OCI-LY1 (cell line): ENCODE data around the gene DNAJA3.

Source experiments
- H2AFZ ChIP-seq: fragments of 200-600 bp; sonication (generic), shearing (Covaris generic); 2 replicates; pipeline ENCODE4 v1.6.0; 2014; ENCODE audit warnings: antibody characterized with exemption, mild to moderate bottlenecking, low read length
- H3F3A ChIP-seq: fragments of 200-600 bp; sonication (generic), shearing (Covaris generic); 2 replicates; pipeline ENCODE4 v1.6.0; 2014; ENCODE audit warnings: mild to moderate bottlenecking, antibody characterized with exemption, low read length, moderate library complexity; ENCODE audit not compliant: insufficient read depth
- H3K27ac ChIP-seq: fragments of 200-600 bp; sonication (generic); 2 replicates; pipeline ENCODE4 v1.5.1; 2014; ENCODE audit warnings: low read length, mixed run types, mild to moderate bottlenecking, low read depth; ENCODE audit not compliant: poor library complexity, severe bottlenecking
- H3K27me3 ChIP-seq: fragments of 200-600 bp; sonication (generic); 2 replicates; pipeline ENCODE4 v1.6.0; 2014; ENCODE audit warnings: antibody characterized with exemption, mild to moderate bottlenecking, low read length, moderate library complexity; ENCODE audit not compliant: insufficient read depth
- H3K36me3 ChIP-seq: fragments of 200-600 bp; sonication (generic); 2 replicates; pipeline ENCODE4 v1.6.1; 2014; ENCODE audit warnings: mild to moderate bottlenecking, antibody characterized with exemption, low read length, moderate library complexity, mixed read lengths; ENCODE audit not compliant: insufficient read depth
- H3K4me1 ChIP-seq: fragments of 200-600 bp; sonication (generic); 2 replicates; pipeline ENCODE4 v1.5.1; 2014; ENCODE audit warnings: mild to moderate bottlenecking, low read length, moderate library complexity; ENCODE audit not compliant: insufficient read depth, severe bottlenecking
- H3K4me2 ChIP-seq: fragments of 200-600 bp; sonication (generic), shearing (Covaris generic); 2 replicates; pipeline ENCODE4 v1.6.1; 2014; ENCODE audit warnings: low read length
- H3K4me3 ChIP-seq: fragments of 200-600 bp; sonication (generic); 2 replicates; pipeline ENCODE4 v1.5.1; 2014; ENCODE audit warnings: low read length, low read depth, mild to moderate bottlenecking, mixed read lengths; ENCODE audit not compliant: poor library complexity, severe bottlenecking
- H3K79me2 ChIP-seq: fragments of 200-600 bp; shearing (Covaris generic); 2 replicates; pipeline ENCODE4 v1.6.1; 2016; ENCODE audit warnings: mixed run types, low read length, mixed read lengths; ENCODE audit not compliant: insufficient read depth
- H3K9ac ChIP-seq: fragments of 200-600 bp; sonication (generic), shearing (Covaris generic); 2 replicates; pipeline ENCODE4 v1.6.1; 2014; ENCODE audit warnings: mild to moderate bottlenecking, low read length, mixed read lengths
- H3K9me2 ChIP-seq: fragments of 200-600 bp; sonication (generic), shearing (Covaris generic); 2 replicates; pipeline ENCODE4 v1.6.1; 2014; ENCODE audit warnings: low read depth, mild to moderate bottlenecking, low read length, mixed read lengths
- H3K9me3 ChIP-seq: fragments of 200-600 bp; shearing (Covaris generic); 2 replicates; pipeline ENCODE4 v1.6.1; 2014; ENCODE audit warnings: low read length, mixed read lengths
- H4K20me1 ChIP-seq: fragments of 200-600 bp; sonication (generic), shearing (Covaris generic); 2 replicates; pipeline ENCODE4 v1.6.0; 2016; ENCODE audit warnings: mild to moderate bottlenecking, low read length; ENCODE audit not compliant: insufficient read depth
- CTCF ChIP-seq: fragments of 200-600 bp; sonication (generic), shearing (Covaris generic); IDR thresholded peaks from 2 replicates; pipeline ENCODE4 v1.5.1; 2017; ENCODE audit warnings: mild to moderate bottlenecking, antibody characterized with exemption, low read length, moderate library complexity, mixed read lengths
- EZH2 ChIP-seq: fragments of 200-600 bp; sonication (generic), shearing (Covaris generic); IDR thresholded peaks from 2 replicates; pipeline ENCODE4 v1.8.0; 2017; ENCODE audit warnings: borderline replicate concordance, mixed run types, mild to moderate bottlenecking, antibody characterized with exemption, low read length, moderate library complexity, mixed read lengths

Gene DNAJA3

DNA sequence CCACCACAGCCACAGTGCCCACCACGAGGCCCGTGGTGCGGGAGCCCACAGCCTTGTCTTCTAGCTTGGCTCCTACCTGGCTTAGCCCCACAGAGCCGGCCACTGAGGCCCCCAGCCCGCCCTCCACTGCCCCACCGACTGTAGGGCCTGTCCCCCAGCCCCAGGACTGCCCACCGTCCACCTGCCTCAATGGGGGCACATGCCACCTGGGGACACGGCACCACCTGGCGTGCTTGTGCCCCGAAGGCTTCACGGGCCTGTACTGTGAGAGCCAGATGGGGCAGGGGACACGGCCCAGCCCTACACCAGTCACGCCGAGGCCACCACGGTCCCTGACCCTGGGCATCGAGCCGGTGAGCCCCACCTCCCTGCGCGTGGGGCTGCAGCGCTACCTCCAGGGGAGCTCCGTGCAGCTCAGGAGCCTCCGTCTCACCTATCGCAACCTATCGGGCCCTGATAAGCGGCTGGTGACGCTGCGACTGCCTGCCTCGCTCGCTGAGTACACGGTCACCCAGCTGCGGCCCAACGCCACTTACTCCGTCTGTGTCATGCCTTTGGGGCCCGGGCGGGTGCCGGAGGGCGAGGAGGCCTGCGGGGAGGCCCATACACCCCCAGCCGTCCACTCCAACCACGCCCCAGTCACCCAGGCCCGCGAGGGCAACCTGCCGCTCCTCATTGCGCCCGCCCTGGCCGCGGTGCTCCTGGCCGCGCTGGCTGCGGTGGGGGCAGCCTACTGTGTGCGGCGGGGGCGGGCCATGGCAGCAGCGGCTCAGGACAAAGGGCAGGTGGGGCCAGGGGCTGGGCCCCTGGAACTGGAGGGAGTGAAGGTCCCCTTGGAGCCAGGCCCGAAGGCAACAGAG is 43.5 kb upstream of the DNAJA3 start:
- Histone ChIP-seq H3K27ac (no peak overlapping the region), H4K20me1 (no peaks in the 10 kb centered on the region), H3K9me3 (no peaks in the 10 kb centered on the region), H3K4me1 (no peaks in the 10 kb centered on the region), H3F3A (no peaks in the 10 kb centered on the region), H3K4me3 (no peak overlapping the region), H2AFZ (no peak overlapping the region), H3K36me3 (peaks cover 26% of the 10 kb centered on the region; the same call in 1 of the 2 replicates), H3K9me2 (no peaks in the 10 kb centered on the region), H3K4me2 (no peak overlapping the region), H3K79me2 (no peaks in the 10 kb centered on the region), H3K27me3 (no peaks in the 10 kb centered on the region), H3K9ac (no peak overlapping the region)
- TF ChIP-seq CTCF (no peak), EZH2 (no peak)

GRCh38 chr16:4382795-4383357 is 42.8 kb upstream of the DNAJA3 start:
- H3K4me2 ChIP-seq: no peak overlapping the region

More at GRCh38 chr16:4382795-4383357, 42.8 kb upstream of the DNAJA3 start:
- H3K36me3 ChIP-seq: peaks cover 30% of the 10 kb centered on the region
- no peak overlapping the region for H2AFZ ChIP-seq
- no peaks in the 10 kb centered on the region for H3F3A ChIP-seq
- H3K9me2 ChIP-seq: no peaks in the 10 kb centered on the region
- H3K9me3 ChIP-seq: no peaks in the 10 kb centered on the region
- H3K4me3 ChIP-seq: no peak overlapping the region
- no peak overlapping the region for H3K27ac ChIP-seq
- no peaks in the 10 kb centered on the region for H4K20me1 ChIP-seq
- no peak overlapping the region for H3K9ac ChIP-seq
- H3K27me3 ChIP-seq: no peaks in the 10 kb centered on the region
- no peaks in the 10 kb centered on the region for H3K4me1 ChIP-seq
- TF ChIP-seq EZH2: no peak
- TF ChIP-seq CTCF: no peak
- no peaks in the 10 kb centered on the region for H3K79me2 ChIP-seq
